Measurements from ENCODE around the gene DENND1C. TPM values are rescaled to one million over a fixed set of nuclear protein-coding genes. Genes with fewer than 3 reads are reported as not detected.
"Not testable (repeated sequence)": the region's sequence is repeated elsewhere in the genome, so short reads cannot be mapped to it uniquely, and the experiment has no call there.

Gene DENND1C
- total RNA-seq, 1 experiment from 2014 or later = not detected

DNA sequence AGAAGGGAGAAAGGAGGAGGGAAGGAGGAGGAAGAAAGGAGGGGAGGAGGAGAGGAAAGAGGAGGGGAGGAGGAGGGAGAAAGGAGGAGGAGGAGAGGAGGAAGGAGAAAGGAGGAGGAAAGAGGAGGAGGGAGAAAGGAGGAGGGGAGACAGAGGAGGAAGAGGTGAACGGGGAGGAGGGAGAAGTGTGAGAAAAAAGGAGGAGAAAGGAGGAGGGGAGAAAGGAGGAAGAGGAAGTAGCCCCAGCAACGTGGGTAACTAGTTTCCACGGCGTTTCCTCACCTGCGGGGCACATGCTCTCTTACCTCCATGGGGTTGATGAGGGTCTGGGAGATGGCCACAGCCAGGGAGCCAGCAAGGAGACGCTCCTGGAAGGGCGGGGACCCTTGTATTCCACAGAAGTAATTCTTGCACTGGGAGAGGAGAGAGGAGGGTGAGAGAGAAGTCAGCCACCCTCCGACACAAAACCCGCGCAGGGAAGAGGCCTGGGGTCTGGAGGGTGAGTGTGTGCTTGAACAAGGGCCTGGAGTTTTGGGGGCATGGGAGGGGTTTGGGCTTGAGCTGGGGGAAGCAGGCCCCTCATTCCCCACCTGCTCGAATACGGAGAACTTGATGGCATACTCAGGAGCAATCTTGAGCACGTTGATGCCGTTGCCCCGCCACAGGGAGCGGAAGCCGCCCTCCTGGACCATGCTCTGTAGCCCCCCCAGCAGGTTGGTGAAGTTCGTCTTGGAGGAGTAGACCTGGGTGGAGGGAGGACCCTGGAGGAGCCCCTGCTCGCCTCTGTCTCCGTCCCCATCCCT, 52.0 kb downstream of the DENND1C start:
- no peak for TF ChIP-seq EZH2 (IDR thresholded peaks at IDR 0.05; ENCODE audit: low read depth)
- TF ChIP-seq, protein P1, sequence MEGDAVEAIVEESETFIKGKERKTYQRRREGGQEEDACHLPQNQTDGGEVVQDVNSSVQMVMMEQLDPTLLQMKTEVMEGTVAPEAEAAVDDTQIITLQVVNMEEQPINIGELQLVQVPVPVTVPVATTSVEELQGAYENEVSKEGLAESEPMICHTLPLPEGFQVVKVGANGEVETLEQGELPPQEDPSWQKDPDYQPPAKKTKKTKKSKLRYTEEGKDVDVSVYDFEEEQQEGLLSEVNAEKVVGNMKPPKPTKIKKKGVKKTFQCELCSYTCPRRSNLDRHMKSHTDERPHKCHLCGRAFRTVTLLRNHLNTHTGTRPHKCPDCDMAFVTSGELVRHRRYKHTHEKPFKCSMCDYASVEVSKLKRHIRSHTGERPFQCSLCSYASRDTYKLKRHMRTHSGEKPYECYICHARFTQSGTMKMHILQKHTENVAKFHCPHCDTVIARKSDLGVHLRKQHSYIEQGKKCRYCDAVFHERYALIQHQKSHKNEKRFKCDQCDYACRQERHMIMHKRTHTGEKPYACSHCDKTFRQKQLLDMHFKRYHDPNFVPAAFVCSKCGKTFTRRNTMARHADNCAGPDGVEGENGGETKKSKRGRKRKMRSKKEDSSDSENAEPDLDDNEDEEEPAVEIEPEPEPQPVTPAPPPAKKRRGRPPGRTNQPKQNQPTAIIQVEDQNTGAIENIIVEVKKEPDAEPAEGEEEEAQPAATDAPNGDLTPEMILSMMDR (conservative IDR thresholded peaks at IDR 0.05) = no peak
- intact Hi-C loops (cut with micrococcal nuclease; ENCODE audit: unreplicated experiment) = no loop called here
- Histone ChIP-seq H3K4me2 (no peak overlapping the region), H3K9me3 (ENCODE audit: insufficient read depth, low read depth) (no peaks in the 10 kb centered on the region), H3K36me3 (ENCODE audit: low read depth) (no peaks in the 10 kb centered on the region), H3K27ac (no peak overlapping the region), H3K4me1 (replicated peaks; ENCODE audit: insufficient read depth) (no peaks in the 10 kb centered on the region), H2AFZ (no peak overlapping the region), H3K27me3 (ENCODE audit: insufficient read depth, low read depth) (no peaks in the 10 kb centered on the region), H3K9me2 (ENCODE audit: insufficient read depth) (no peaks in the 10 kb centered on the region), H3K79me2 (ENCODE audit: low read depth) (no peaks in the 10 kb centered on the region), H3F3A (ENCODE audit: insufficient read depth, low read depth) (no peaks in the 10 kb centered on the region), H3K4me3 (no peak overlapping the region), H4K20me1 (ENCODE audit: insufficient read depth) (no peaks in the 10 kb centered on the region)
- CTCF ChIA-PET = no interaction called here
- POLR2A ChIA-PET (ENCODE audit: unreplicated experiment) = no interaction called here
- DNase-seq = no peak
- BruUV-seq (replicated peaks) = no TSS peak

DNA sequence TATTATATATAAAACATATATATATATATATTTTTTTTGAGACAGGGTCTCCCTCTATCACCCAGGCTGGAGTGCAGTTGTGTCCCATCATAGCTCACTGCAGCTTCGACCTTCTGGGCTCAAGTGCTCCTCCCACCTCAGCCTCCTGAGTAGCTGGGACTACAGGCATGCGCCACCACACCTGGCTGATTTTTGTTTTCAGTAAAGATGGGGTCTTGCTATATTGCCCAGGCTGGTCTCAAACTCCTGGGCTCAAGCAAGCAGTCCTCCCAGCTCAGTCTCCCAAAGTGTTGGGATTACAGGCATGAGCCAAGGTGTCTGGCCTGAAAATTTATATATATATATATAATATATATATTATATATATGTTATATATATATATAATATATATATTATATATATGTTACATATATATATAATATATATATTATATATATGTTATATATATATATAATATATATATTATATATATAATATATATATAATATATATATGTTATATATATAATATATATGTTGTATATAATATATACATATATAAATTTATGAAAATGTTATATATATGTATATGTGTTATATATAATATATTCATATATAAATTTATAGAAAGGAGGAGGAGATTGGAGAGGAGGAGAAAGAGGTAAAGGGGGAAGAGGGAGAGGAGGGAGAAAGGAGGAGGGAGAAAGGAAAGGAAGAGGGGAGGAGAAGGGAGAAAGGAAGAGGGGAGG, 52.7 kb downstream of the DENND1C start:
- H3K27ac ChIP-seq; H3K9me3 ChIP-seq (ENCODE audit: insufficient read depth, low read depth); intact Hi-C loops (cut with micrococcal nuclease; ENCODE audit: unreplicated experiment); BruUV-seq (replicated peaks); H3K79me2 ChIP-seq (ENCODE audit: low read depth); H4K20me1 ChIP-seq (ENCODE audit: insufficient read depth); CTCF ChIA-PET; DNase-seq; H3K4me1 ChIP-seq (replicated peaks; ENCODE audit: insufficient read depth); H3K4me2 ChIP-seq; H3F3A ChIP-seq (ENCODE audit: insufficient read depth, low read depth); H3K4me3 ChIP-seq; H3K36me3 ChIP-seq (ENCODE audit: low read depth); POLR2A ChIA-PET (ENCODE audit: unreplicated experiment); H3K27me3 ChIP-seq (ENCODE audit: insufficient read depth, low read depth); H2AFZ ChIP-seq; H3K9me2 ChIP-seq (ENCODE audit: insufficient read depth): not testable (repeated sequence)

DNA sequence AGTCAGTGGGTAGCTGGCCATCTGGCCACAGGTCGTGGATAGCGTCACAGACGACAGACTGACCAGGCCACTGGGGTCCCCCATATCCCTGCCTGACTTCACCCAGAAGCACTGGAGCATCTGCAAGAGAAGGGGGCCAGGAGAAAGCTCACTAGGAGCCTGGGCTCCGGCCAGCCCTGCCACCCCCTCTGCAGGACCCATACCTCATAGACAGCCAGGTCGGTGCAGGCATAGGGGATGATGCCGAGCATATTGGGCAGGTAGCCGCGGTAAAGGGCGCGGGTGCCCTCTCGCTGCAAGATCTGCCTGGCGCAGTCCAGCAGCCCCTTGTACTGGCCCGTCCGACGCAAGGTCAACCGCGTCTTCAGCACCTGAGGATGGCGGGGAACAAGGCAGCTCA, 54.5 kb downstream of the DENND1C start:
- Histone ChIP-seq H2AFZ (no peak overlapping the region), H3K79me2 (ENCODE audit: low read depth) (peaks cover 20% of the 10 kb centered on the region), H3K27ac (no peak overlapping the region), H3F3A (ENCODE audit: insufficient read depth, low read depth) (no peaks in the 10 kb centered on the region), H3K36me3 (ENCODE audit: low read depth) (no peaks in the 10 kb centered on the region), H3K9me2 (ENCODE audit: insufficient read depth) (no peaks in the 10 kb centered on the region), H3K9me3 (ENCODE audit: insufficient read depth, low read depth) (no peaks in the 10 kb centered on the region), H3K4me1 (replicated peaks; ENCODE audit: insufficient read depth) (peaks cover 10% of the 10 kb centered on the region), H3K27me3 (ENCODE audit: insufficient read depth, low read depth) (no peaks in the 10 kb centered on the region), H4K20me1 (ENCODE audit: insufficient read depth) (peaks cover 18% of the 10 kb centered on the region), H3K4me3 (no peak overlapping the region), H3K4me2 (no peak overlapping the region)
- DNase-seq = no peak
- TF ChIP-seq EZH2 (IDR thresholded peaks at IDR 0.05; ENCODE audit: low read depth) = no peak
- TF ChIP-seq, protein P1 (conservative IDR thresholded peaks at IDR 0.05) = no peak
- ChIA-PET CTCF (no interaction called here), POLR2A (ENCODE audit: unreplicated experiment) (no interaction called here)
- BruUV-seq (replicated peaks) = no TSS peak
- intact Hi-C loops (cut with micrococcal nuclease; ENCODE audit: unreplicated experiment) = no loop called here

All from PC-9 (cell line).